ENCODE results near the gene CHRDL2.

Gene CHRDL2

GRCh38 chr11:74707602-74708510 lies 23.4 kb downstream of the CHRDL2 start:
- TF ChIP-seq CTCF (IDR thresholded peaks at IDR 0.05; ENCODE audit: extremely low read depth, missing control alignments): no peak

GRCh38 chr11:74707182-74707581 lies 24.0 kb downstream of the CHRDL2 start:
- no peak for TF ChIP-seq CTCF (IDR thresholded peaks at IDR 0.05; ENCODE audit: extremely low read depth, missing control alignments)
- DNase-seq (ENCODE audit: low spot score): no peak

More at GRCh38 chr11:74707602-74708510, 23.4 kb downstream of the CHRDL2 start:
- no peak for DNase-seq (ENCODE audit: low spot score)

- DNase-seq (ENCODE audit: low spot score): no peak
- TF ChIP-seq CTCF (IDR thresholded peaks at IDR 0.05; ENCODE audit: extremely low read depth, missing control alignments): no peak
These were observed 28.0 kb downstream of the CHRDL2 start for GRCh38 chr11:74703211-74703610.

GRCh38 chr11:74702383-74703007 lies 28.7 kb downstream of the CHRDL2 start:
- TF ChIP-seq CTCF (IDR thresholded peaks at IDR 0.05; ENCODE audit: extremely low read depth, missing control alignments): peak; percentile 90
- DNase-seq (ENCODE audit: low spot score): peak; percentile 79

GRCh38 chr11:74701351-74701750 lies 29.9 kb downstream of the CHRDL2 start:
- no peak for TF ChIP-seq CTCF (IDR thresholded peaks at IDR 0.05; ENCODE audit: extremely low read depth, missing control alignments)
- no peak for DNase-seq (ENCODE audit: low spot score)

GRCh38 chr11:74699615-74700396 lies 31.4 kb downstream of the CHRDL2 start:
- TF ChIP-seq CTCF (IDR thresholded peaks at IDR 0.05; ENCODE audit: extremely low read depth, missing control alignments): no peak
- no peak for DNase-seq (ENCODE audit: low spot score)
